ENCODE measurements around the gene MYO1D.

MYO1D gene

GRCh38 chr17:32659419-32659842 is 217.5 kb downstream of the MYO1D start:
- H3K36me3 ChIP-seq: peaks cover 5 to 41% (median 18%) of the 10 kb centered on the region in 3 donors
- peaks cover 0 to 35% (median 16%) of the 10 kb centered on the region in 4 donors for H3K4me1 ChIP-seq
- no peak overlapping the region for H3K27ac ChIP-seq
- H3K27me3 ChIP-seq: no peaks in the 10 kb centered on the region
- intact Hi-C loops (cut with DNase I; ENCODE audit: low total_unique reads): no loop called here
- peak; percentile 77 to 86 for DNase-seq
- TF ChIP-seq CTCF (IDR thresholded peaks at IDR 0.05): peak; percentile 90 to 95
- no peaks in the 10 kb centered on the region for H3K9me3 ChIP-seq
- no peak overlapping the region for H3K4me3 ChIP-seq

- DNase-seq: peak in 1 of 2 donors; percentile 23
- H3K4me3 ChIP-seq: no peak overlapping the region
- no peaks in the 10 kb centered on the region for H3K9me3 ChIP-seq
- intact Hi-C loops (cut with DNase I; ENCODE audit: low total_unique reads): no loop called here
- no peak for TF ChIP-seq CTCF (IDR thresholded peaks at IDR 0.05)
- H3K27me3 ChIP-seq: no peaks in the 10 kb centered on the region
- H3K4me1 ChIP-seq: peaks cover 0 to 35% (median 16%) of the 10 kb centered on the region in 4 donors
- peak overlapping the region; percentile 38 to 53 for H3K27ac ChIP-seq
- H3K36me3 ChIP-seq: peaks cover 12 to 48% (median 25%) of the 10 kb centered on the region in 3 donors
Measured at GRCh38 chr17:32658470-32659418, 218.2 kb downstream of the MYO1D start.

- Histone ChIP-seq H3K36me3 (peaks cover 29 to 59% (median 42%) of the 10 kb centered on the region in 3 donors), H3K4me1 (peaks cover 0 to 35% (median 16%) of the 10 kb centered on the region in 4 donors), H3K27ac (peak overlapping the region; percentile 10 to 21), H3K27me3 (no peaks in the 10 kb centered on the region), H3K4me3 (no peak overlapping the region), H3K9me3 (no peaks in the 10 kb centered on the region)
- intact Hi-C loops (cut with DNase I; ENCODE audit: low total_unique reads): no loop called here
- TF ChIP-seq CTCF (IDR thresholded peaks at IDR 0.05): no peak
- DNase-seq: no peak
Measured at GRCh38 chr17:32656886-32657285, 220.0 kb downstream of the MYO1D start.

- Histone ChIP-seq H3K4me1 (peaks cover 0 to 35% (median 16%) of the 10 kb centered on the region in 4 donors), H3K36me3 (peaks cover 54 to 84% (median 67%) of the 10 kb centered on the region in 3 donors), H3K9me3 (peaks cover 0 to 9% (median 0%) of the 10 kb centered on the region in 3 donors), H3K27me3 (no peaks in the 10 kb centered on the region), H3K27ac (no peak overlapping the region), H3K4me3 (no peak overlapping the region)
- no peak for TF ChIP-seq CTCF (IDR thresholded peaks at IDR 0.05)
- intact Hi-C loops (cut with DNase I; ENCODE audit: low total_unique reads): no loop called here
- DNase-seq: no peak
Measured at GRCh38 chr17:32654324-32654723, 222.6 kb downstream of the MYO1D start.

- intact Hi-C loops (cut with DNase I; ENCODE audit: low total_unique reads): no loop called here
Measured at GRCh38 chr17:32651084-32651483, 225.8 kb downstream of the MYO1D start.

More at GRCh38 chr17:32651084-32651483, 225.8 kb downstream of the MYO1D start:
- no peak for TF ChIP-seq CTCF (IDR thresholded peaks at IDR 0.05)
- Histone ChIP-seq H3K36me3 (peaks cover 59 to 76% (median 73%) of the 10 kb centered on the region in 3 donors), H3K4me3 (no peak overlapping the region), H3K27ac (no peak overlapping the region), H3K9me3 (peaks cover 0 to 9% (median 0%) of the 10 kb centered on the region in 3 donors), H3K4me1 (peaks cover 0 to 3% (median 0%) of the 10 kb centered on the region in 4 donors), H3K27me3 (no peaks in the 10 kb centered on the region)
- DNase-seq: no peak

All from tibial artery (tissue), 4 donors.